ENCODE results near the gene ANKS6. TPM values are rescaled to one million over a fixed set of nuclear protein-coding genes. Genes with fewer than 3 reads are reported as not detected.

ANKS6 gene
- total and polyA plus RNA-seq, 9 of the 15 experiments (the other 6 are each of a cell fraction or from before 2014, with no cell fraction given) = 9.9 to 74.5 (median 36.9) TPM

GRCh38 chr9:98809311-98810101, 13.2 kb upstream of the ANKS6 start:
- H3K27ac ChIP-seq (ENCODE audit: extremely low read depth, low read depth, low read length) = peak overlapping the region; percentile 59
- peak in 2 of 4 experiments; percentile 37 to 71 for DNase-seq (ENCODE audit: extremely low read depth in 1 of 4, low spot score in 3 of 4)
- H3K4me3 ChIP-seq = peak overlapping the region; percentile 66
- H3K9ac ChIP-seq (ENCODE audit: insufficient read depth in 1 of 2, low read depth in 2 of 2, low read length in 2 of 2) = peak overlapping the region; percentile 60 to 94; a peak in 3 of 4 replicates
- H3K9me3 ChIP-seq (replicated peaks; ENCODE audit: control insufficient read depth, insufficient read depth, low read depth, low read length) = peaks cover 2% of the 10 kb centered on the region; the same call in 1 of the 2 replicates
- no peaks in the 10 kb centered on the region for H4K20me1 ChIP-seq (replicated peaks; ENCODE audit: control insufficient read depth, insufficient read depth, low read length)
- ChIA-PET CTCF (ENCODE audit: low intra/inter-chr PET ratio) (no interaction called here), POLR2A (interaction anchor here (0.7 to 2.3 kb wide), 7 partner anchors 8 to 38 kb away, joined by 3 to 8 read pairs (median 4); partner anchors contain the start of gene ANKS6)
- no peaks in the 10 kb centered on the region for H3K9me1 ChIP-seq (ENCODE audit: control insufficient read depth, insufficient read depth, low read length)
- intact Hi-C loops (cut with micrococcal nuclease) = loop anchor here (5.0 kb wide), 3 partner anchors 38 to 268 kb away; no protein-coding TSS in a partner anchor
- FAIRE-seq = peak; percentile 75
- H3K79me2 ChIP-seq (ENCODE audit: control insufficient read depth, insufficient read depth, low read length) = peaks cover 47% of the 10 kb centered on the region
- H2AFZ ChIP-seq (ENCODE audit: low read depth, low read length) = no peak overlapping the region
- WGBS (ENCODE audit: insufficient coverage, low coverage, missing lambda C conversion rate) = 44% methylated on average over 9 of the region's 9 CpGs
- ATAC-seq = peak; percentile 16
- in situ Hi-C loops (cut with MboI) = no loop called here
- TF ChIP-seq TBP (optimal IDR thresholded peaks at IDR 0.05; ENCODE audit: low read depth, low read length) = peak; percentile 54
- 0 out of 2 replicates have a peak, but pooled peaks have one; percentile 10 for TF ChIP-seq GABPA (tag; conservative IDR thresholded peaks at IDR 0.05; ENCODE audit: low read depth)
- no peak for TF ChIP-seq ZBTB17 (CRISPR knock-in tag; IDR thresholded peaks at IDR 0.05)
- TF ChIP-seq POLR2A (conservative IDR thresholded peaks at IDR 0.05) = peak; percentile 30; the same call in 1 of the 2 replicates
- TF ChIP-seq RFX1 (IDR thresholded peaks at IDR 0.05) = peak; percentile 87
- no peak for TF ChIP-seq EHMT2 (IDR thresholded peaks at IDR 0.05)
- peak; percentile 67 for TF ChIP-seq ZBTB40 (IDR thresholded peaks at IDR 0.05)
- no peak for TF ChIP-seq ZBTB40 (CRISPR knock-in tag; IDR thresholded peaks at IDR 0.05)
- TF ChIP-seq CREB1 (IDR thresholded peaks at IDR 0.05) = 0 out of 2 replicates have a peak, but pooled peaks have one; percentile 7
- no peak for TF ChIP-seq CREB1 (CRISPR knock-in tag; IDR thresholded peaks at IDR 0.05)
- H3K36me3 ChIP-seq (ENCODE audit: control insufficient read depth, insufficient read depth, low read length) = peaks cover 16% of the 10 kb centered on the region; the same call in 2 of the 3 replicates
- TSS peak; percentile 37 for BruUV-seq (replicated peaks)
- H3K4me2 ChIP-seq (ENCODE audit: insufficient read depth, low read length) = peak overlapping the region; percentile 81
- no peaks in the 10 kb centered on the region for H3K27me3 ChIP-seq (ENCODE audit: control insufficient read depth in 2 of 2, insufficient read depth in 2 of 2, low read length in 2 of 2)
- H3K4me1 ChIP-seq (replicated peaks in 1 of 2; ENCODE audit: control insufficient read depth in 2 of 2, insufficient read depth in 2 of 2, low read length in 2 of 2) = peaks cover 31 to 52% of the 10 kb centered on the region in 2 experiments

Data from K562 (cell line).